ES-I3 (cell line): ENCODE data around the gene TTI1.
"Not testable (repeated sequence)": the region's sequence is repeated elsewhere in the genome, so short reads cannot be mapped to it uniquely, and the experiment has no call there.

ENCODE experiments used
- H3K36me3 ChIP-seq: 2 replicates; pipeline ENCODE4 v1.6.1; 2013; ENCODE audit warnings: mild to moderate bottlenecking, low read length, control low read depth, moderate library complexity; ENCODE audit not compliant: insufficient read depth
- H3K4me1 ChIP-seq: 2 replicates; pipeline ENCODE4 v1.6.1; 2013; ENCODE audit warnings: mild to moderate bottlenecking, control low read depth, low read length; ENCODE audit not compliant: insufficient read depth
- H3K9ac ChIP-seq: 2 replicates; pipeline ENCODE4 v1.6.1; 2013; ENCODE audit warnings: low read depth, mild to moderate bottlenecking, low read length, moderate library complexity
- H3K9me3 ChIP-seq: 2 replicates; pipeline ENCODE4 v1.6.1; 2013; ENCODE audit warnings: mild to moderate bottlenecking, low read length, moderate library complexity; ENCODE audit not compliant: control insufficient read depth, insufficient read depth

Gene TTI1

GRCh38 chr20:37969949-37970855 is 63.1 kb downstream of the TTI1 start:
- Histone ChIP-seq H3K4me1 (peaks cover 20% of the 10 kb centered on the region), H3K9ac (no peak overlapping the region), H3K9me3 (no peaks in the 10 kb centered on the region; the same call in none of the 2 replicates), H3K36me3 (no peaks in the 10 kb centered on the region)

- peaks cover 20% of the 10 kb centered on the region for H3K4me1 ChIP-seq
- no peak overlapping the region for H3K9ac ChIP-seq
- no peaks in the 10 kb centered on the region for H3K36me3 ChIP-seq
- no peaks in the 10 kb centered on the region; the same call in none of the 2 replicates for H3K9me3 ChIP-seq
Measured at GRCh38 chr20:37968841-37969401, 64.3 kb downstream of the TTI1 start.

- H3K9ac ChIP-seq, H3K4me1 ChIP-seq, H3K36me3 ChIP-seq, H3K9me3 ChIP-seq: not testable (repeated sequence)
Measured at GRCh38 chr20:37963483-37963882, 69.8 kb downstream of the TTI1 start.

GRCh38 chr20:37961066-37961465 is 72.2 kb downstream of the TTI1 start:
- Histone ChIP-seq H3K9me3 (no peaks in the 10 kb centered on the region), H3K4me1 (no peaks in the 10 kb centered on the region), H3K36me3 (no peaks in the 10 kb centered on the region), H3K9ac (no peak overlapping the region)

GRCh38 chr20:37958856-37959520 is 74.3 kb downstream of the TTI1 start:
- Histone ChIP-seq H3K4me1 (no peaks in the 10 kb centered on the region), H3K9me3 (no peaks in the 10 kb centered on the region), H3K9ac (no peak overlapping the region), H3K36me3 (no peaks in the 10 kb centered on the region)

GRCh38 chr20:37956107-37956585 is 77.1 kb downstream of the TTI1 start:
- no peaks in the 10 kb centered on the region for H3K36me3 ChIP-seq
- no peaks in the 10 kb centered on the region for H3K4me1 ChIP-seq
- no peak overlapping the region for H3K9ac ChIP-seq
- no peaks in the 10 kb centered on the region for H3K9me3 ChIP-seq

- H3K36me3 ChIP-seq = no peaks in the 10 kb centered on the region
- H3K9me3 ChIP-seq = no peaks in the 10 kb centered on the region
Measured at GRCh38 chr20:37955511-37955910, 77.7 kb downstream of the TTI1 start.

GRCh38 chr20:37954626-37955025 is 78.6 kb downstream of the TTI1 start:
- Histone ChIP-seq H3K36me3 (no peaks in the 10 kb centered on the region), H3K9me3 (no peaks in the 10 kb centered on the region), H3K4me1 (no peaks in the 10 kb centered on the region), H3K9ac (no peak overlapping the region)

More at GRCh38 chr20:37955511-37955910, 77.7 kb downstream of the TTI1 start:
- no peak overlapping the region for H3K9ac ChIP-seq
- H3K4me1 ChIP-seq = no peaks in the 10 kb centered on the region

GRCh38 chr20:37954190-37954589 is 79.1 kb downstream of the TTI1 start:
- Histone ChIP-seq H3K9me3 (no peaks in the 10 kb centered on the region), H3K4me1 (no peaks in the 10 kb centered on the region), H3K36me3 (no peaks in the 10 kb centered on the region), H3K9ac (no peak overlapping the region)

GRCh38 chr20:37948956-37949355 is 84.3 kb downstream of the TTI1 start:
- H3K36me3 ChIP-seq = no peaks in the 10 kb centered on the region
- no peaks in the 10 kb centered on the region for H3K9me3 ChIP-seq
- no peaks in the 10 kb centered on the region for H3K4me1 ChIP-seq
- no peak overlapping the region for H3K9ac ChIP-seq

- no peaks in the 10 kb centered on the region for H3K9me3 ChIP-seq
- no peak overlapping the region for H3K9ac ChIP-seq
- no peaks in the 10 kb centered on the region for H3K4me1 ChIP-seq
- H3K36me3 ChIP-seq = no peaks in the 10 kb centered on the region
Measured at GRCh38 chr20:37947943-37948342, 85.3 kb downstream of the TTI1 start.

GRCh38 chr20:37946946-37947345 is 86.3 kb downstream of the TTI1 start:
- no peaks in the 10 kb centered on the region for H3K9me3 ChIP-seq
- no peaks in the 10 kb centered on the region for H3K36me3 ChIP-seq

GRCh38 chr20:37945091-37945547 is 88.1 kb downstream of the TTI1 start:
- H3K9ac ChIP-seq = no peak overlapping the region
- H3K4me1 ChIP-seq = no peaks in the 10 kb centered on the region
- no peaks in the 10 kb centered on the region for H3K9me3 ChIP-seq

More at GRCh38 chr20:37946946-37947345, 86.3 kb downstream of the TTI1 start:
- Histone ChIP-seq H3K4me1 (no peaks in the 10 kb centered on the region), H3K9ac (no peak overlapping the region)

GRCh38 chr20:37944456-37944981 is 88.7 kb downstream of the TTI1 start:
- Histone ChIP-seq H3K9me3 (no peaks in the 10 kb centered on the region), H3K36me3 (no peaks in the 10 kb centered on the region), H3K4me1 (no peaks in the 10 kb centered on the region), H3K9ac (no peak overlapping the region)

More at GRCh38 chr20:37945091-37945547, 88.1 kb downstream of the TTI1 start:
- H3K36me3 ChIP-seq = no peaks in the 10 kb centered on the region
